Transverse colon (tissue), 3 donors: ENCODE data around the gene TEX50.

Source experiments
- CTCF ChIP-seq, 5 experiments: fragments of 200-600 bp in 3 of 5; fragments of 450-650 bp in 2 of 5; sonication (generic) in 3 of 5; IDR thresholded peaks; 1 replicate in 2 of 5; 2 replicates in 3 of 5; pipeline ENCODE4 v1.5.1; 2016 to 2017; ENCODE audit warnings: antibody characterized with exemption in 5 of 5, inconsistent platforms in 3 of 5, mild to moderate bottlenecking in 2 of 5, moderate library complexity in 1 of 5
- POLR2A ChIP-seq: fragments of 450-650 bp; IDR thresholded peaks from one replicate; pipeline ENCODE4 v1.6.1; 2016; ENCODE audit warnings: antibody characterized with exemption, mild to moderate bottlenecking, moderate library complexity

DNA sequence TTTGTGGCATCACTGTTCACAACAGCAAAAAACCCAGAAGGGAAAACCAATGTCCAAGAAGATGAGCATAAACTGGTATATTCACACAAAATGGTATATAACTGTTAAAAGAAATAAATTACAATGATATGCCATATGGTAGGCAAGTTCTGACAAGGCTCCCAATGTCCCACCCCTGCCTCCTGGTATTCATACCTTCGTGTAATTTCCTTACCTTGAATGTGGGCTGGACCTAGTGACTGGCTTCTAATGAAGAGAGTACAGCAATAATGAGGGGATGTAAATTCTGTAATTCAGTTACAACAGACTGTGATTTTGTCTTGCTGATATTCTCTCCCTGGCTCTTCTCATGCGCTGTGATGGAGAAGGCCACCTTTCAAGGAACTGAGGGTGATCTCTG, 25.2 kb downstream of the TEX50 start:
- TF ChIP-seq CTCF (IDR thresholded peaks at IDR 0.05) (no peak), POLR2A (no peak)
